Stimulated activated CD8-positive, alpha-beta memory T cell treated with anti-CD3 and anti-CD28 coated beads, Interleukin-15, amount 100 ng/mL, for 48 hours (primary cell): ENCODE data around the gene SH3TC2.
"Not testable (repeated sequence)": the region's sequence is repeated elsewhere in the genome, so short reads cannot be mapped to it uniquely, and the experiment has no call there.

Source experiments
- DNase-seq, 2 donors: peaks; one replicate each; pipeline ENCODE4 v3.0.0-alpha.2; 2020; ENCODE audit warnings: low read depth in 2 of 2

Gene SH3TC2

DNA sequence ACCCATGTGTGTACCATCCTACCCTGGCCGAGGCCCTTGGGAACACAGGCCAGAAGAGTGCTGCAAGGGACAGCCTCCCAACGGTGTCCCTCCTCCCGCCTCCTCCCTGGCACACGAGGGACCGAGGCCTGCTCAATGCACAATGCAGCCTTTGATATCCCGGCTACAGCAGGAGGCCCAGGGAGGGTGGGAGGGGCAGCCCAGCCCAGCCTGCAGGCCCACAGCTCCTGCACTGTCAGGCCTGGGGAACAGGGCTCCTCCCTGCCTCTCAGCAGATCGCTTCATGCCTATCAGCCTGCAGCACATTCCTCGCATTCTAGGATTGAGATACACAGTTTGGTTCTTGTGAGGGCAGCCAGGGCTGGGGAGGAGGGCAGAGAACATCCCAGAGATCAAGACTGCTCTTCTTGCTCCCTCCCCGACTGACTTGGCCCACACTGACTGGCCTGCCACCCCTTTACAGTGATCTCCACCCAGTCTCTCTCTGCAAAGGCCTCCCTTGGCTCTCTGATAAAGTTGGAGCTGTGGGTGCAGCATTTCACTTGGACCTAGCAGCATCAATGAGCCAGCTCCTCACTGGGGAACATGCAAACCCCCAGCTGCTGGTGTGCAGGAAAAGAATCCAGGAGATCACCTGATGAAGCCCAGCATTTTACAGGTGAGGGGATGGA is at the start of gene SH3TC2:
SH3TC2 (minus strand) TSS at position 46 of the 671 bp plus-strand sequence; CDS start at position 6, 40 bp downstream.
- no peak for DNase-seq

DNA sequence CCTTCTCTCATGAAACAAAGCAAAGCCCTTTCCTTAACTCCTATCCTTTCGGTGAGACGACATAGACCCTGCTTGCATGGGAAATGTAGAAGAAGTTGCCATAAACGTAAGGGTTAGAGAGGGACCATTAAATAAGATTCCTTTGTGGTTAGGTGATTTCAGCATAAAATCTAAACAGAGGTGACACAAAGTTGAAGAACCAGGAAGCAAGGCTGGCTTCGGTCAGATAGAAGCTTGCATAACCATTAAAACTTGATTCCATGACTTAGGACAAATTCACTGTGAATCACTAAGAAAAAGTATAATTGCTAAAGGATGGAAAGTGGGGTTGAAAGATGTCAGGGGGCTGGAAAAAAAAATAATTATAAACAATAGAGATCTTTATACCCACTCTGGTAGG is 47.5 kb upstream of the SH3TC2 start:
- no peak for DNase-seq

GRCh38 chr5:149108651-149109280 is 45.9 kb upstream of the SH3TC2 start:
- DNase-seq, result no peak

- no peak for DNase-seq
Measured at GRCh38 chr5:149100331-149100730, 37.5 kb upstream of the SH3TC2 start.

DNA sequence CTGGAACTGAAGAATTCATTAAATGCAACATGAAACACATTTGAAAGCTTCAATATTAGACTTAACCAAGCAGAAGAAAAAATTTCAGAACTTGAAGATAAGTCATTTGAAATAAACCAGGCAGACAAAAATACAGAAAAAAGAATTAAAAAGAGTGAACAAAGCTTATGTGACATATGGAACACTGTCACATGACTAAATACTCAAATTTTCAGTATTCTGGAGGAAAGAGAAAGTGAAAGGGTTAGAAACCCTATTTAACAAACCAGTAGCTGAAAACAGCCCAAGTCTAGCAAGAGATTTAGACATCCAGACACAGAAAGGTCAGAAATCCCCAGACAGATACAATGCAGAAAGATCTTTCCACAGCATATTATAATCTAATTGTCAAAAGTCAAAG is 37.1 kb upstream of the SH3TC2 start:
- DNase-seq, result no peak

DNA sequence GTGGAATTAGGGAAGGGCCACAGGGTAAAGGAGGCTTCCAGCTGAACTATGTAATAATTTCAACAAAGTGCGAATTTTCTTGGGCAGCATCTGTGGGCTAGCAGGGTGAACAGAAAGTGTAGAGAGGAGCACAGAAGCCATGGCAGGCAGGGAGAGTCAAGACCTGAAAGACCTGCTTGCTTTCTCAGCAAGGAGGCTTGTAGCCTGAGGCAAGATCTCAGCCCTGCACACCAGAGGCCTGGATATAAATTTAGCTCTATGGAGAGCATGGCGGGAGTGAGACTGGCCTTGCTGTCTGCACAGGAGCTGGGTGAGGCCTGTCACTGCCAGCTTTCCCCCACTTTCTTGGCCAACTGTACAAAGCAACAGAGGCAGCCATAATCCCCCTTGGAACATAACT is 32.1 kb upstream of the SH3TC2 start:
- DNase-seq, result no peak

GRCh38 chr5:149093625-149094024 is 30.8 kb upstream of the SH3TC2 start:
- no peak for DNase-seq

GRCh38 chr5:149089796-149090195 is 26.9 kb upstream of the SH3TC2 start:
- DNase-seq, result no peak

DNA sequence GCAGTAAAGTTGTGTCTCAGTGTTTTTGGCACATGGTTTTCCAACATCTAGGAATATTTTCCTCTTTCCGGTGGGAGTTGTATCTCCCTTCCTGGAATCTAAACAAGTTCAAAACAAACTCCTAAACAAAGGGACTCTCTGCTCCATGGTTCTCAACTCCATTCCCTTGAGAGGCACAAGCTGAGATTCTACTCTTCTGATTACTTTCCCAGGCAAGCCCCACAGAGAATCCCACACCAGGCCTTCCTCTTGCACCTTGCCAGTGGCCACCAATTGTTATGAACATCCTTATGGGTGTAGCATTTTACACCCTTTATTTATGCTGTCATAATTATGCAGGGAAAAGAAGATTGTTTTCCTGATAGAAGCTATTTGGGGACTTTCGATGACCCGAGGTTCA is 25.8 kb upstream of the SH3TC2 start:
- DNase-seq, result no peak

DNA sequence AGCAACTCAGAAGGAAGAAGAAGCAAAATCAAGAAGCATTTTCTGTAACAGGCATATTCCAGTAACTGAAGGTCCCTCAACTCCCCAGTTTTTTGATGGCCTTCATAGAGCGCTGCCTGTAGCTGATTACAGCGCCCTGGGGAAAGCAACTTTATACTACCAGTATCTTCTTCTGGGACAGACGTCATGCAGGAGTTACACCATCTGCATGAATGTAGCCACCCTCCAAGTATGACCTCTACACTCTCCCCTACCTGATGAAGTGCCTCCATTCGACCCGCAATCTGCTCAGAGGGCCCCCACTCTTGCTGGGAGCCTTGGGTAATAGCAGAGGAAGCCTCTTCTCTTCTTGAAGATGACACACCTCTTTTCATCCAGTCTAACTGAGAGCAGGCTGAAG is 21.0 kb upstream of the SH3TC2 start:
- DNase-seq, result no peak

GRCh38 chr5:149082271-149082670 is 19.4 kb upstream of the SH3TC2 start:
- DNase-seq, result no peak

DNA sequence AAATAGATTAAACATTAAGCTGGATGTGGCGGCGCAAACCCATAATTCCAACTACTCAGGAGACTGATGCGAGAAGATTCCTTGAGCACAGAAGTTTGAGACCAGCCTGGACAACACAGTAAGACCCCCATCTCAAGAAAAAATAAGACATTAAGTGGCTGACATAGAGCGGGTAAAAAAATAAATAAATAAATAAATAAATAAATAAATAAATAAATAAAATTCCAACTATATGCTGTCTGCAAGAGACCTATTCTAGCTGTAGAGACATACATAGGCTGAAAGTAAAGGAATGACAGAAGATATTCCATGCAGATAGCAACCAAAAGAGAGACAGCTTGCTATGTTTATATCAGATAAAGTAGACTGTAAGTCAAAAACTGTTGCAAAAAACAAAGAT is 17.4 kb upstream of the SH3TC2 start:
- DNase-seq, result no peak

DNA sequence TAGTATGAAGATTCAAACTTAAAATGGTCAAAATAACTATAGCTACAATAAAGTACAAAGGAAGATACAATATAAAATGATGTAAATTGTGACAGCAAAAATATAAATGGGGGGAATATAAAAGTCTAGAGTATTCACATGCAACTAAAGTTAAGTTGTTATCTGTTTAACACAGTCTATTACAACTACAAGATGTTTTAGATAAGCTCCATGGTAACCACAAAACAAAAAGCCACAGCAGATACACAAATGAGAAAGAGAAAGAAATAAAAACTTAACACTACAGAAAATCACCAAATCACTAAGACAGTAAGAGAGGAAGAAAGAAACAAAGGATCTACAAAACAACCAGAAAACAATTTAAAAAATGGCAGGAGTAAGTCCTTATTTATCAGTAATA is 17.0 kb upstream of the SH3TC2 start:
- DNase-seq, result no peak

GRCh38 chr5:149074071-149074470 is 11.2 kb upstream of the SH3TC2 start:
- DNase-seq, result not testable (repeated sequence)

DNA sequence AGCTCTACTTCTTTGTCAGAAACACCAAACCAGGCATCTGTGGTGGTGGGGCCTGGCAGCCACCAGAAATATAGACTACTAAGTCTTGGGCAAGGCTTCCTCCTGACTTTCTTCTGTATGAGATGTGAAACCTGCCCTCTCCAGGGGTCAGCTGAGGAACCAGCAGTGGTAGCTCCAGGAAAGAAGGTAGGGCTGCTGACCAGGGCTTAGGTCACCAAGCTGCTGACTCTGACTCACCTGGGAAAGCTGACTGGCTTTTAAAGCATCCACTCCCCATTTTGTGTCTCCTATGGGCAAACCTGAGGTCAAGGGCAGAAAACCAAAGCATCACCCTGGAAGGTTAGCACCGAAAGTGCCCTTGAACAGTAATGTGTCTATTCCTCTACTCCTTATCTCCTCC is 10.4 kb upstream of the SH3TC2 start:
- no peak for DNase-seq

DNA sequence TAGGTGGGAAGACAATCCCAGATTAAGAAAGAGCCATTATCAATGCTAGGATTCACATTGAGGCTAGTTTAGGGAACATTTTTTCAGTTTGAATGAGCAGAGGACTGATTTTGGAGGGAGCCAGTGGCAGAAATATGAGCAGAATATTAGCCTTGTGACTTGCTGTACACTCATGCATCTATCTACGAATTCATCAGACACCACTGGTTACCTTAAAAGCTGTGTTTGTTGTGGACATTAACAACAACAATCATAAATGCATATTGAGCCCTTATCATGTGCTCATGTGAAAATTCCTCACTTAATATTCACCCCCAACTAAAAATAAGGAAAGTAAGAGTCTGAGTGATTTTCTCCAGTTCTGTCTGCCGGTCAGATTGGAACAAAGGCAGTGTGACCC is 9.9 kb upstream of the SH3TC2 start:
- DNase-seq, result no peak

GRCh38 chr5:149072376-149072775 is 9.5 kb upstream of the SH3TC2 start:
- no peak for DNase-seq

GRCh38 chr5:149071756-149072155 is 8.9 kb upstream of the SH3TC2 start:
- DNase-seq, result no peak

DNA sequence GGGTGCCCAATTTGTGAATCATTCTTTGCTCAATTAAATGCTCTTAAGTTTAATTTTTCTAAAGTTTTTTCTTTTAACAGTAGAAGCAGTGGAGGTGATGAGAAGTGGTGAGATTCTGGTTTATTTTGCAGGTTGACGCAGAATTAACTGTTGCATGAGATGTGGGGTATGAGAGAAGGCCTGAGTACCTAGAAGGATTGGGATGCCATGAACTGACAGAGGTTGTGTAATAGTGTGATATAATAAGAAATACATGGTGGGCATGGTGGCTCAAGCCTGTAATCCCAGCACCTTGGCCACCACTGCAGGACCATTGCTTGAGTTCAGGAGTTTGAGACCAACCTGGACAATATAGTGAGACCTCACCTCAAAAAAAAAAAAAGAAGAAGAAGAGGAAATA is 8.4 kb upstream of the SH3TC2 start:
- no peak for DNase-seq

GRCh38 chr5:149069711-149070110 is 6.8 kb upstream of the SH3TC2 start:
- DNase-seq, result no peak

GRCh38 chr5:149063896-149064478 is 1.1 kb upstream of the SH3TC2 start:
- no peak for DNase-seq

- DNase-seq, result no peak
Measured at GRCh38 chr5:149062371-149063016, 368 bp downstream of the SH3TC2 start.

GRCh38 chr5:149061341-149061740 is 1.5 kb downstream of the SH3TC2 start:
- no peak for DNase-seq
